HG02759 (cell line): ENCODE results near the gene ECHDC1.
A peak's percentile ranks its signal among the peaks of the same experiment; 100 is the strongest.
"Not testable (repeated sequence)": the region's sequence is repeated elsewhere in the genome, so short reads cannot be mapped to it uniquely, and the experiment has no call there.

Experiments used
- ATAC-seq: cut with Tn5 transposase; IDR thresholded peaks from one replicate; pipeline ENCODE4 v1.9.1; 2021; ENCODE audit warnings: mild to moderate bottlenecking, moderate library complexity; ENCODE audit not compliant: unreplicated experiment

The ECHDC1 gene

GRCh38 chr6:127342946-127343808 is at the start of gene ECHDC1:
ECHDC1 (minus strand) TSS chr6:127343609; CDS start chr6:127331028, 12,581 bp downstream.
- ATAC-seq, result peak; percentile 81

- no peak for ATAC-seq
These were observed 48.9 kb upstream of the ECHDC1 start for GRCh38 chr6:127392301-127392700.

GRCh38 chr6:127391094-127391953 is 47.9 kb upstream of the ECHDC1 start:
- ATAC-seq, result no peak

GRCh38 chr6:127389706-127390105 is 46.3 kb upstream of the ECHDC1 start:
- ATAC-seq, result no peak

GRCh38 chr6:127385668-127386430 is 42.4 kb upstream of the ECHDC1 start:
- no peak for ATAC-seq

- ATAC-seq, result not testable (repeated sequence)
These were observed 41.4 kb upstream of the ECHDC1 start for GRCh38 chr6:127384848-127385247.

- no peak for ATAC-seq
These were observed 40.6 kb upstream of the ECHDC1 start for GRCh38 chr6:127383988-127384387.

GRCh38 chr6:127382413-127382812 is 39.0 kb upstream of the ECHDC1 start:
- no peak for ATAC-seq

GRCh38 chr6:127381384-127381783 is 38.0 kb upstream of the ECHDC1 start:
- ATAC-seq, result no peak

GRCh38 chr6:127376685-127377084 is 33.3 kb upstream of the ECHDC1 start:
- ATAC-seq, result no peak

GRCh38 chr6:127367023-127367375 is 23.6 kb upstream of the ECHDC1 start:
- ATAC-seq, result no peak

- no peak for ATAC-seq
These were observed 23.0 kb upstream of the ECHDC1 start for GRCh38 chr6:127366282-127367022.

GRCh38 chr6:127365874-127366273 is 22.5 kb upstream of the ECHDC1 start:
- ATAC-seq, result no peak

- no peak for ATAC-seq
These were observed 9.1 kb upstream of the ECHDC1 start for GRCh38 chr6:127352524-127352923.

GRCh38 chr6:127349980-127350379 is 6.6 kb upstream of the ECHDC1 start:
- no peak for ATAC-seq

GRCh38 chr6:127348028-127348661 is 4.7 kb upstream of the ECHDC1 start:
- no peak for ATAC-seq

GRCh38 chr6:127347178-127347577 is 3.8 kb upstream of the ECHDC1 start:
- no peak for ATAC-seq

- ATAC-seq, result no peak
These were observed 2.1 kb upstream of the ECHDC1 start for GRCh38 chr6:127345521-127345920.

- no peak for ATAC-seq
These were observed 625 bp upstream of the ECHDC1 start for GRCh38 chr6:127343809-127344659.
